LNCaP clone FGC (cell line): ENCODE results near the gene DIRAS1.

ENCODE experiments used
- DNase-seq: peaks from one replicate; pipeline ENCODE4 v3.0.0-alpha.2; 2011; ENCODE audit warnings: low read depth
- H3K4me3 ChIP-seq: 2 replicates; pipeline ENCODE4 v1.5.1; 2011; ENCODE audit warnings: mild to moderate bottlenecking, low read depth, low read length, control low read depth
- TF ChIP-seq, protein P1 (sequence below): IDR thresholded peaks from 2 replicates; pipeline ENCODE4 v1.5.1; 2012; ENCODE audit warnings: mild to moderate bottlenecking; ENCODE audit not compliant: control insufficient read depth, insufficient read depth; ENCODE audit errors: extremely low read depth

DIRAS1 gene

DNA sequence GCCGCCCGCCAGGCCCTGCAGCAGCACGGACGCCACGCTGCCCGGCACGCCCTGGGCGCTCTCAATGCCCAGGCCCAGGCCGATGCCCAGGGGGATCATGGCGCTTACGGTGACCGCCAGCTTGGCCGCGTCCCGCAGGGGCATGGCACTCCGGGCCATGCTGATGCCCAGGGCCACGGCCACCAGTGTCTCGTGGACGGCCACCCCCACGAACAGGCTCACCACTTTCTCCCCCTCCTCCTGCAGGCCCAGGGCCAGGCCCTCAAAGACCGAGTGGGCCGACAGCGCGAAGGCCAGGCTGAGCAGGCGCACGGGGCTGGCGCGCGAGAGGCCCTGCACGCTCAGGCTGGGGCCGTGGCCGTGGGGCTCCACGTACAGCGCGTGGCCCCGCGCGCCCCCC, 11.7 kb upstream of the DIRAS1 start:
- DNase-seq = no peak
- TF ChIP-seq, protein P1, sequence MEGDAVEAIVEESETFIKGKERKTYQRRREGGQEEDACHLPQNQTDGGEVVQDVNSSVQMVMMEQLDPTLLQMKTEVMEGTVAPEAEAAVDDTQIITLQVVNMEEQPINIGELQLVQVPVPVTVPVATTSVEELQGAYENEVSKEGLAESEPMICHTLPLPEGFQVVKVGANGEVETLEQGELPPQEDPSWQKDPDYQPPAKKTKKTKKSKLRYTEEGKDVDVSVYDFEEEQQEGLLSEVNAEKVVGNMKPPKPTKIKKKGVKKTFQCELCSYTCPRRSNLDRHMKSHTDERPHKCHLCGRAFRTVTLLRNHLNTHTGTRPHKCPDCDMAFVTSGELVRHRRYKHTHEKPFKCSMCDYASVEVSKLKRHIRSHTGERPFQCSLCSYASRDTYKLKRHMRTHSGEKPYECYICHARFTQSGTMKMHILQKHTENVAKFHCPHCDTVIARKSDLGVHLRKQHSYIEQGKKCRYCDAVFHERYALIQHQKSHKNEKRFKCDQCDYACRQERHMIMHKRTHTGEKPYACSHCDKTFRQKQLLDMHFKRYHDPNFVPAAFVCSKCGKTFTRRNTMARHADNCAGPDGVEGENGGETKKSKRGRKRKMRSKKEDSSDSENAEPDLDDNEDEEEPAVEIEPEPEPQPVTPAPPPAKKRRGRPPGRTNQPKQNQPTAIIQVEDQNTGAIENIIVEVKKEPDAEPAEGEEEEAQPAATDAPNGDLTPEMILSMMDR = no peak
- no peak overlapping the region for H3K4me3 ChIP-seq

DNA sequence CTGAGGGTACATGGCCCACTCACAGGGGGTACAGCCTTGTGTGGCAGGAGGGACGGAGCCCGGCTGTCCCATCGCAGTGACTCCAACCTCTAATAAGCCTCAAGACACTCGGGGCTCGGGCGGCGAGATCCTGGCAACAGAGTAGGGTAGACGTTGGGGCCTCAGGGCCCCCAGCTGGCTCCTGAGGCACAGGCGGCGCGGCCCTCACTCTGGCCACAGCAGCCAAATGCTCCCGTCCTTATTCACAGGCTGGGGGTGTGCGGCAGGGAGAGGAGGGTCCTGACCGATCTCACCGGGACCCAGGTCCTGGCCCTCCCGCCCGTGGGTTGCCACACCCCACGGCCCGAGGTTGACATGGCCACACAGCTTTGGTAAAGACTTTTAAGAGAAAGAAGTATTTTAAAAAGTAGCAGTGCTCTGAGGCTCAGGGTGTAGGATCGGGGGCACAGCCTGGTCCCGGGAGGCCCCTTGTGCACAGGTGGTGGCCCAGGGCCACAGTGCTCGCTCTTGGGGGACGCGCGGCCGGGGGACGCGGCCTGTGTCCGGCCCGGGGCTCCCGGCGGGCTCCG, 11.1 kb upstream of the DIRAS1 start:
- no peak for DNase-seq
- TF ChIP-seq, protein P1 = no peak
- H3K4me3 ChIP-seq = no peak overlapping the region

DNA sequence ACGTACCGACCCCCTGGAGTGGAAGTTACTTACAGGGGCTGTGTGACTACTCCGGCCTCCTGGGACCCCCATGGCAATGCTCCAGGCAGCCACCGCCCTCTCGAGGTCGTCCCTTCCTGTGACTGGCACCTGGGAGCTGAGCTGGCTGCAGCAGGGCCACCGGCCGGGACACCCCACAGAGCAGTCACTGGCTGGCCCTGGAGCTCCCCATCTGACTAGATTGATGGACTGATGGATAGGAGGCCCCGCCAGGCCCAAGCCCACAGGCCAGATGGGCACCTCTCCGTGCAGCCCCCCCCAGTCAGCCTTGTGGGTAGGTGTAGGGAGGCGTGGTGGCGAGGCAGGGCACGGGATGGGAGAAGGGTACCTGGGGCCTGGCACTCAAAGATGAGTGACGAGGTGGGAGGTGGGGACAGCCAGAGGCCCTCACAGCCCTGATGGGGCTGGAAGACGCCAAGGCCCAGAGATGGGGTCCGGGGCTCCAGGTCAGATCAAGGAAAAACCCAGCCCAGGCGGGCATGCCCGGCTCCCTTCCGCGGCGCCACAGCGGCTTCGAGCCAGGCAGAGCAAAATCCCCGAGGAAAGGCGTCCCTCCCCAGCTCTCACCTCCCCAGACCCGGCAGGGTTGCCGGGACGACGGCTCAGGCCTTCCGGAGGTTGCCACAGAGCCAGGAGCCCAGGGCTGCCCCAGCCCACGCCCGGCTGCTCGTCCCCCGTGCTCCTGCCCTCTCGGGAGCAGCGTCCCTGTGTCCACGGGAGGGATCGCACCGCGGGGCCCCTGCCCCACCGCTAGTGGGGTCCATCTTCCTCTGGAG, 10.2 kb upstream of the DIRAS1 start:
- H3K4me3 ChIP-seq = no peak overlapping the region
- no peak for DNase-seq
- TF ChIP-seq, protein P1 = no peak

DNA sequence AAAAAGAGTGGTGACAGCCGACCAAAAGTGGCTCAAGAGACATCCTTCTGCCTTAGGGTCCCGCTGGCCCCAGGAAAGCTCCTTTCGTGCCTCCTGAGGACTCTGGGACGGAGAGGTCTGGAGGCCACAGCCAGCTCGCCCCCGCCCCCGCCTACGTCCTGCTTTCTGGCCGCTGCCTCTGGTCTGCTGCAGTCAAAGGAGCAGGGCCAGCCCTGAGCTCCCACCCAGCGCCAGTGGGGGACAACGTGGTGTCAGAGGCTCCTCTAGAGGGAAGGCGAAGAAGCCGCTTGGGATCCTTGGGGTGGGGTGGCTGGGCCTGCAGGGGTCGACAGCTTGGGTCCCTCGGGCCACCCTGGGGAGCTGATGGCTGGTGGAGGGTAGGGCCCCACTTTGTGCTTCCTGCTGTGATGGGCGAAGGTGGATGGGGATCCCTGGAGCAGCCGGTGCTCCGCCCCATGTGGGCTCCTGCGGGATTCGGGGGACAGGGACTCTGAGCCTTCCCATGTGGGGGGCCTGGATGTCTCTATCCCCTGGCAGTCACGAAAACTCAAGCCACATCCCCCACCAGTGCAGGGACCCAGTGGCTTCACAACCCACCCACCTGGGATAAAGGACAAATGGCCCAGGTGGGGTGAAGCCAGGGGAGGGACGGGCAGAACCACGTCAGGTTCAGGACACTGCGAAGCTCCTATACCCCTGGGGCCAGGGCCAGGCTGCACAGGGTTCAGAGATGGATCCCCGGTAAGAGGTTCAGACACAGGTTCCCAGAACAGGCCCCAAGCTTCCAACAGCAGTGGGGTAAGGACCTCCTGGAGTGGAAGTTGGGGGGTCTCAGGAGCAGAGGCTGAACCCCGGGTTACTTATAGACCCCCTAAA, 9.0 kb upstream of the DIRAS1 start:
- TF ChIP-seq, protein P1 = no peak
- H3K4me3 ChIP-seq = no peak overlapping the region
- no peak for DNase-seq

DNA sequence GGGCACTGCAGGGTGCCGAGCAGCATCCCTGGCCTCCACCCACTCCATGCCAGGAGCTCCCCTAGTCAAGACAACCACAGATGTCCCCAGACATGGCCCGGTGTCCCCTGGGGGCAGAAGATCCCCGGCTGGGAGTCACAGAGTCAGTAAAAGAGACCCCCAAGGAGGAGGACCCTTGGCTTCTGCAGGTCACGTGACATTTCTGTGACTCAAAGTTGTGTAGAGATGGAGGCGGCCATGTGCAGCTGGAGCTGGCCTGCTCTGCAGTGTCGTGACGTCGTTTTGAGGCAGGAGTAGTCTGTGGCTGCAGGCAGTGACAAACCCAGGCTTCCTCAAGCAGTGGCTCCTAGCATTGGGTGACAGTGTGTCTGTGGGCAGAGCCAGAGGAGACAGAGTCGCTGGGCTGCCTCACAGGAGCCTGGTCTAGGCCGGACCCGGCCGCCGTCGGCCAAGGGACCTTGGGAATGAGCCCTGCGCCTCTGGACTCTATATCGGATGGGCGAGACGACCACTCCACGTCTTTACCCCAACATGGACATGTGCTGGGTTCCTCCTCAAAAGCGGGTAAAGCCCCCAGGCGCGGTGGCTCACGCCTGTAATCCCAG, 7.7 kb upstream of the DIRAS1 start:
- TF ChIP-seq, protein P1 = no peak
- H3K4me3 ChIP-seq = no peak overlapping the region
- no peak for DNase-seq

DNA sequence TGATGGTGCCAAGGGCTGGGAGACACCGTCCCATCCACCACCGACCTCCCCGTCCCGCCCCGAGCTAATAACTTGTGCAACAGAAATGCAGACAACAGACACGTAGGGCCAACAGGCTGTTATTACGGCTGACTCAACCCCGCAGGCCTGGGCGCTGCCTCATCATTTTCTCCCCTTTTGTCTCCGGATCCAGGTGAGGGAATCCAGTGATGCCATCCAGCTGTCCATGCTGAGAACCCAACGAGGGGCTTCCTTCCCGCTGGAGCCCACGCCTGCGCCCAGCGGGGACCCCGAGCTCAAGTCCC, 6.4 kb upstream of the DIRAS1 start:
- TF ChIP-seq, protein P1 = no peak

More for the DNA sequence above, 6.4 kb upstream of the DIRAS1 start:
- DNase-seq = no peak
- no peak overlapping the region for H3K4me3 ChIP-seq
